ENCODE results near the gene KDM1B. TPM values are rescaled to one million over a fixed set of nuclear protein-coding genes. Genes with fewer than 3 reads are reported as not detected.

The KDM1B gene
- 7.0 and 8.8 TPM in 2 replicates for total RNA-seq (2014; rRNA removed; shearing (Covaris generic))

GRCh38 chr6:18155150-18155863 lies at the start of gene KDM1B:
Gene KDM1B (plus strand): TSS chr6:18155422. CDS start chr6:18159896, 4,474 bp downstream.

GRCh38 chr6:18122128-18123093 lies 32.8 kb upstream of the KDM1B start, which contains the start of gene NHLRC1:
Gene NHLRC1 (minus strand): TSS chr6:18122677. CDS start chr6:18122606, 71 bp downstream.

GRCh38 chr6:18154507-18155149 lies 594 bp upstream of the KDM1B start, which contains the start of gene TPMT:
Gene TPMT (minus strand): TSS chr6:18155077. CDS start chr6:18149127, 5,950 bp downstream.

GRCh38 chr6:18264219-18264922 lies 109.1 kb downstream of the KDM1B start, which contains the start of gene DEK:
Gene DEK (minus strand): TSS chr6:18264530. CDS start chr6:18263987, 543 bp downstream.

Small RNA genes lying within 50 kb of the gene (small RNA-seq; reads per million reads assigned to genes)
- gene RF00019, result not detected

Other genes with a start within 250 kb of the KDM1B start
- gene KIF13A, start 167.8 kb upstream of the KDM1B start, total RNA-seq (2014; rRNA removed; shearing (Covaris generic)), result 12.6 and 12.7 TPM in 2 replicates
- 0.30 and 0.40 TPM in 2 replicates for gene NHLRC1, start 32.7 kb upstream of the KDM1B start, total RNA-seq (2014; rRNA removed; shearing (Covaris generic))
- gene TPMT, start 345 bp upstream of the KDM1B start, total RNA-seq (2014; rRNA removed; shearing (Covaris generic)), result 5.8 and 6.4 TPM in 2 replicates
- gene DEK, start 109.1 kb downstream of the KDM1B start, total RNA-seq (2014; rRNA removed; shearing (Covaris generic)), result 170 and 233 TPM in 2 replicates
- 0.19 and 0.45 TPM in 2 replicates for gene RNF144B, start 231.9 kb downstream of the KDM1B start, total RNA-seq (2014; rRNA removed; shearing (Covaris generic))

Data from A375 (cell line).